HAP-1 (cell line): ENCODE results near the gene SLC6A16.
"Not testable (repeated sequence)": the region's sequence is repeated elsewhere in the genome, so short reads cannot be mapped to it uniquely, and the experiment has no call there.

Source experiments
- DNase-seq, 2 experiments: peaks; one replicate each; pipeline ENCODE4 v3.0.0-alpha.2; 2016 to 2020; ENCODE audit warnings: low spot score in 2 of 2
- H3K27me3 ChIP-seq: fragments of 250-450 bp; sonication (Bioruptor Pico); 2 replicates; pipeline ENCODE4 v1.5.1; 2020; ENCODE audit warnings: low read depth, mild to moderate bottlenecking, moderate library complexity
- H3K36me3 ChIP-seq: fragments of 250-450 bp; sonication (Bioruptor Pico); replicated peaks from 2 replicates; pipeline ENCODE4 v1.5.1; 2020; ENCODE audit warnings: mild to moderate bottlenecking
- H3K4me1 ChIP-seq: fragments of 250-450 bp; sonication (Bioruptor Pico); 2 replicates; pipeline ENCODE4 v1.5.1; 2020; ENCODE audit warnings: mild to moderate bottlenecking
- H3K4me3 ChIP-seq: fragments of 250-450 bp; sonication (Bioruptor Pico); 2 replicates; pipeline ENCODE4 v1.5.1; 2020; ENCODE audit warnings: mild to moderate bottlenecking, moderate library complexity
- H3K9me3 ChIP-seq: fragments of 250-450 bp; sonication (Bioruptor Pico); 2 replicates; pipeline ENCODE4 v1.5.1; 2020; ENCODE audit warnings: mild to moderate bottlenecking, moderate library complexity
- in situ Hi-C: fragments of 300-500 bp; cut with MboI; formaldehyde crosslinking; loops from 3 replicates; pipeline ENCODE4 v1.14.3; 2020; ENCODE audit warnings: low sequenced_read_pairs, inconsistent platforms, mixed read lengths

Gene SLC6A16

DNA sequence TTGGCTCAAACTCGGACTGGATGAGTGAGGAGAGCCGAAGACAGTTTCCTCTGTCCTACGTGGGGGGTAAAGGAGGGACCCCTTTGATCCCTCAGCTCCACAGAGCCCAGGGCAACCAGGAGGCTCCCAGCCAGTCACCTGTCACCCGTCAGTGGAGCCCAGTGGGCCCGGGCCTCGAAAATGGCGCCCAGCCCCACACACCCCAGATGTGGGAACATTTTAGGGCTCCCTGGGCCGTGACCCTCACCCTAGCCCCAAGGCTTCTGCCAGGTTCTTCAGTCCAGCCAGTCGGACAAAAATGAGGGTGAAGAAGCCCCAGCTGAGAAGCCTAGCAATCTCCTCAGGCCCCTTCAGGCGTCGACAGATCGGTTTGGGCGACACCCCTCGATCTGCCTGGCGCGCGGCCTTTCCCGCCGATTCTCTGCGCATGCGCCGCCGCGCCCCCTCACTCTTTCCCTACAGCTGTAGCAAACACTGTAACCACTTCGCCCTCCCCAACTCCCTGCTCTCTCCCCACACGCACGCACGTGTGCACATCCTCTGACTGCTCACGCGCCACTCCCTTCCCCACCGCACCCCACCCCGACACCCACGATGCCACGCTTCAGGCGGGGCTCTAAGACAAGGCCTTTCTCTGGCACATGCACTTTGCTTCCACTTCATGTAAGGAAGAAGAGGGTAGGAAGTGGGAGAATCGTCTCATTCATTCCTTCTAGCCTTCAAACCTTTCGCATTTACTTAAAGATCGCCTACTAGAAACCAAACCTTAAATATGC lies at the start of gene SLC6A16:
Gene SLC6A16, minus strand, starts transcription at position 391 of the 776 bp plus-strand sequence. CDS start 13,844 bp downstream, outside the sequence.
- in situ Hi-C loops: no loop called here
- no peak within 1 kb of the TSS for H3K4me3 ChIP-seq
- no peaks in the 10 kb centered on the region for H3K4me1 ChIP-seq
- no peak for DNase-seq
- H3K27me3 ChIP-seq: no peaks in the 10 kb centered on the region; the same call in 1 of the 2 replicates
- H3K36me3 ChIP-seq: no peaks in the 10 kb centered on the region
- H3K9me3 ChIP-seq: 0 out of 2 replicates have a peak, but pooled peaks cover 7% of the 10 kb centered on the region

- H3K4me3 ChIP-seq, DNase-seq, H3K4me1 ChIP-seq, in situ Hi-C loops, H3K27me3 ChIP-seq, H3K36me3 ChIP-seq: not testable (repeated sequence)
- H3K9me3 ChIP-seq: peaks cover 11% of the 10 kb centered on the region
Measured at GRCh38 chr19:49373174-49373573, 48.2 kb upstream of the SLC6A16 start.

- Histone ChIP-seq H3K4me3 (no peak overlapping the region), H3K4me1 (no peaks in the 10 kb centered on the region), H3K36me3 (no peaks in the 10 kb centered on the region), H3K27me3 (no peaks in the 10 kb centered on the region), H3K9me3 (peaks cover 11% of the 10 kb centered on the region)
- in situ Hi-C loops: no loop called here
- DNase-seq: no peak
Measured at GRCh38 chr19:49371184-49371583, 46.2 kb upstream of the SLC6A16 start.

GRCh38 chr19:49368711-49369358 lies 43.8 kb upstream of the SLC6A16 start:
- H3K27me3 ChIP-seq: no peaks in the 10 kb centered on the region
- no peak overlapping the region for H3K4me3 ChIP-seq
- peaks cover 11% of the 10 kb centered on the region for H3K9me3 ChIP-seq
- H3K36me3 ChIP-seq: no peaks in the 10 kb centered on the region
- in situ Hi-C loops: no loop called here
- DNase-seq: no peak
- peaks cover 3% of the 10 kb centered on the region; the same call in 1 of the 2 replicates for H3K4me1 ChIP-seq

DNA sequence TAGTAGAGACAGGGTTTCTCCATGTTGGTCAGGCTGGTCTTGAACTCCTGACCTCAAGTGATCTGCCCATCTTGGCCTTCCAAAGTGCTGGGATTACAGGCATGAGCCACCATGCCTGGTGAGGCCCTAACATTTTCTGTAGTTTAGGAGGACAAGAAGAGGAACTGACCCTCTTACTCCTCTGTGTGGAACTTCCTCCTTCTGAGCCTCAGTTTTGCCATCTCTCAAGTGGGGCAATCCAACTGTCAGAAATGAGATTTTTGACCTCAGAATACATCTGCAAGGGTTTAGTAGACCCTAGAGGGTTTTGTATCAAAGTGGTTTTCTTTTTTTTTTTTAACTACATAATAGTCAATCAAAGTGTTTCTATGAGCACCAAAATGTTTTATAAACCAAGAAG lies 41.1 kb upstream of the SLC6A16 start:
- H3K9me3 ChIP-seq: peaks cover 11% of the 10 kb centered on the region
- in situ Hi-C loops: no loop called here
- no peaks in the 10 kb centered on the region for H3K36me3 ChIP-seq
- no peaks in the 10 kb centered on the region for H3K27me3 ChIP-seq
- peaks cover 10% of the 10 kb centered on the region for H3K4me1 ChIP-seq
- no peak overlapping the region for H3K4me3 ChIP-seq
- no peak for DNase-seq

- DNase-seq: no peak
Measured at GRCh38 chr19:49364083-49364737, 39.2 kb upstream of the SLC6A16 start.

DNA sequence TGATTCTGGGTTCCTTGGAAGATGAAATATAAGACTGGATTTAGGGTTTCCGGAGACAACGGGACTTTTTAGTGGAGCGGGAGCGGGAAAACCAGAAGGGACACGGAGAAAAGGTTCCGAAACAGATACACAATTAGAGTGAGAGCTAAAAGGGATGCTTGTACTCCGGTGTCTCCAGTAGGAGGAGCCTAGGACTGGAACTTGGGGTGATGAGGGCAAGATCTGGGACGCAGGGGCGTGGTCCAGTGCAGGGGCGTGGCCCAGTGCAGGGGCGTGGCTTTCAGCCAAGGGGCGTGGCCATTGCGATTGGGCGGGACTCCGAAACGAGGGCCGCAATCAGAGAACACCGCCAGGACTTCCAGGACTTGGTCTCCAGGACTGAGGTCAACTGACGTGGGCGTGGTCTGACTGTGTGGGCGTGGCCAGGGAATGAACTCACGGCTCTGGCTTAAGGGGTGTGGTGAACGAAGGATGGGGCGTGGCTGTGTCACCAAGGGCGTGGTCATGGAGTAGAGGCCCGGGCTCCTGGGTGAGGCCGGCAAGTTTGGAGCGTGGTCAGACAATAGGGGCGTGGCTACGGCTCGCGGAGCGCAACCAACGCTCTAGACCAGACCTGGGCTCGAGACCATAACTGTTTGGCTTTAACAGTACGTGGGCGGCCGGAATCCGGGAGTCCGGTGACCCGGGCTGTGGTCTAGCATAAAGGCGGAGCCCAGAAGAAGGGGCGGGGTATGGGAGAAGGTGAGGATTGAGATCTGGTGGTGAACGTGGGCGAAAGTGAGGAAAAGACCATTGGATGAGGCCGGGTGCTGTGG lies 38.5 kb upstream of the SLC6A16 start, which contains the start of gene DKKL1:
Gene DKKL1, plus strand, starts transcription at position 610 of the 815 bp plus-strand sequence. Its CDS starts 122 bp downstream, at position 732.
- no peaks in the 10 kb centered on the region for H3K27me3 ChIP-seq
- H3K9me3 ChIP-seq: peaks cover 1% of the 10 kb centered on the region; the same call in 1 of the 2 replicates
- peak; percentile 93 to 100 for DNase-seq
- H3K4me3 ChIP-seq: peak within 1 kb of the TSS; percentile 60
- in situ Hi-C loops: no loop called here
- peaks cover 10% of the 10 kb centered on the region for H3K4me1 ChIP-seq
- H3K36me3 ChIP-seq: peaks cover 2% of the 10 kb centered on the region; the same call in 1 of the 2 replicates

More at GRCh38 chr19:49364083-49364737, 39.2 kb upstream of the SLC6A16 start:
- Histone ChIP-seq H3K4me1 (peaks cover 10% of the 10 kb centered on the region), H3K4me3 (peak overlapping the region; percentile 16), H3K36me3 (no peaks in the 10 kb centered on the region; the same call in 1 of the 2 replicates), H3K9me3 (peaks cover 8% of the 10 kb centered on the region), H3K27me3 (no peaks in the 10 kb centered on the region)
- in situ Hi-C loops: no loop called here

DNA sequence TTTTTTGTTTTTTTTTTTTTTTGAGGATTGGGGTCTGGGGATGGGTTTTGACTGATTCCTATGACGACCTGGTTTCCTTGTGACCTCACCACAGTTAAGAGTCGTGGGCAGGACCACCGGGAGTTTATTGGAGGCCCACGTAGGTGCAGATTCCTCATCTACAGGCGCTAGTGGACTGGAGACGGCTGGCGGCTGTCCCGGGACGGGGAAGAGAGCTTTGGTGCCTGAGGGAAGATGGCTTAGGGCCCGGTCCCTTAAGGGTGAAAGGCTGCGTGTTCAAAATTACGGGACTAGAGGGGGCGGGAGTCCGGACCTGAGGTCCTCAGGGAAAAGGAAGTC lies 37.9 kb upstream of the SLC6A16 start:
- Histone ChIP-seq H3K4me3 (peak overlapping the region; percentile 60), H3K9me3 (no peaks in the 10 kb centered on the region), H3K36me3 (peaks cover 5% of the 10 kb centered on the region), H3K27me3 (no peaks in the 10 kb centered on the region), H3K4me1 (peaks cover 10% of the 10 kb centered on the region)
- peak in 1 of 2 experiments; percentile 63 for DNase-seq
- in situ Hi-C loops: no loop called here

DNA sequence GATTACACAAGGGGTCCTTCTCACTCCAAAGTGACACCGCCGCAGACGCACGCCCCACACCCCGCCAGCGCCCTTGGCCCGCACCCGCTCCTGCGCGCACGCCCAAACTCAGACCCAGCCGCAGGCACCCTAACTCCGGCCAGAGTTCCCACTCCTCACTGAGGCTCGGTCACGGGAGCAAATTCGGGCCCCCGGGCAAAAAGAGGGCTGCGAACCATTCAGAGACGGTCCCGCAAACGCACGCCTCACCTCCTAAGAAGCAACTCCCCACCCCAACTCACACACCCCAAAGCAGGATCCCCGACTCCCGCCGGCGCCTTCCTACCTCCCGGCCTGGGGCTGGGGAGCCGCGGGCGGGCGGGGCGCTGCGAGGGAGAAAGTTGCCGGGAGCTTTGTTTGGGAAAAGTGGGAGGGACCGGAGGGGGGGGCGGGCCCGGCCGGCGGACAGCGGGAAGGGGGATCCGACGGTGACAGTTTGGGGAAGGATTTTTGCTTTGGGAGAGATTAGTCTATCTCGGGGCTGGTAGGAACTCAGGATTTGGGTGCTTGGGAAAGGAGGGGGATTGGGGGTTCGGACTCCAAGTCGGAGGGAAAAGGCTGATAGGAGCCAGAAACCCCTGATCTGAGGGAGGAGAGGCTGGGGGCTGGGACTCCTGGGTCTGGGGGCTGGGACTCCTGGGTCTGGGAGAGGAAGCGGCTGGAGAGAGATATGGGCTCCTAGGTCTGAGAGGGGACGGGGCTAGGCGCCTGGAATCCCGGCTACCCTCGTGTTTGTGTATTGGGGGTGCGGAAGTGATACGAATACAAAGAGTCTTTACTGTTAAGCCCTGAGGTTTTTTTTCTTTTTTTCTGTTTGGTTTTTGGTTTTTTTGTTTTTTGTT lies 37.3 kb upstream of the SLC6A16 start, which contains the start of gene TEAD2:
Gene TEAD2, minus strand, starts transcription at position 369 of the 881 bp plus-strand sequence. CDS start 2,341 bp downstream, outside the sequence.
- H3K4me3 ChIP-seq: peak within 1 kb of the TSS; percentile 60
- peaks cover 11% of the 10 kb centered on the region for H3K36me3 ChIP-seq
- H3K27me3 ChIP-seq: no peaks in the 10 kb centered on the region
- DNase-seq: peak; percentile 77 to 91
- H3K9me3 ChIP-seq: no peaks in the 10 kb centered on the region
- peaks cover 10% of the 10 kb centered on the region for H3K4me1 ChIP-seq
- in situ Hi-C loops: no loop called here

DNA sequence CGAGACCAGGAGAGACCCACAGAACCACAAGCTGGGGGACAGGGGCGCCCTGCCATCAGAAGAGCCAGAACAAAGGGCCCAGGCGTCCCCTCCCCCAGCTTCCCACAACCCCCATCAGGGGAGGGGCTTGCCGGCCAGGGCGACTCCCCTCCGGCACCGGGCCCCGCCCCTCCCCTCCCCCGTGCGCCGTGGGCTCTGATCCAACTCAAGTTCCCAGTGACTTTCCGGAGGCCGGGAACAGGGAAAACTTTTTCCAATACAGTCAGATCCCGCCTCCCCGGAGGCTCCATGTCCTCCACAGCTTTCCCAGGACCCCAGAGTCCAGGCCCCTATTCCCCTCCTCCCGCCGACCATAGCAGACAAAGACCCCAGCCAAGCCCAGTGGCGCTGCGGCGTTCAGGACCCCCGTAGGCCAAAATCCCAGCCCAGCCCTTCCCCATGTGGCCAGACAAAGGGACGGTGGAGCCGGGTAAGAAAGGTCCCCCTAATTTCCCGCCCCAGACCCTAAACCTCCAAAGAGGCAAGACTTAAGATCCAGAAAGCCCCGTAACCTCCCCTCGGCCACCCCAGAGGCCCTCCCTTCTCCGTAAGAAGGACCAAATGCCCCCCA lies 36.6 kb upstream of the SLC6A16 start:
- Histone ChIP-seq H3K9me3 (no peaks in the 10 kb centered on the region), H3K27me3 (no peaks in the 10 kb centered on the region), H3K4me3 (peak overlapping the region; percentile 60), H3K4me1 (peaks cover 10% of the 10 kb centered on the region), H3K36me3 (peaks cover 11% of the 10 kb centered on the region)
- in situ Hi-C loops: no loop called here
- DNase-seq: peak; percentile 67 to 87

GRCh38 chr19:49359851-49360820 lies 35.1 kb upstream of the SLC6A16 start:
- H3K9me3 ChIP-seq: no peaks in the 10 kb centered on the region
- no peak overlapping the region for H3K4me3 ChIP-seq

More at GRCh38 chr19:49359851-49360820, 35.1 kb upstream of the SLC6A16 start:
- no peak for DNase-seq
- in situ Hi-C loops: no loop called here
- Histone ChIP-seq H3K4me1 (peaks cover 10% of the 10 kb centered on the region), H3K36me3 (peaks cover 11% of the 10 kb centered on the region), H3K27me3 (no peaks in the 10 kb centered on the region)
